ENCODE measurements around the gene TOMM40. TPM values are rescaled to one million over a fixed set of nuclear protein-coding genes. Genes with fewer than 3 reads are reported as not detected.
A peak's percentile ranks its signal among the peaks of the same experiment; 100 is the strongest.

The TOMM40 gene
- total RNA-seq, 1 donor from 2014 or later, result 65.3 TPM

DNA sequence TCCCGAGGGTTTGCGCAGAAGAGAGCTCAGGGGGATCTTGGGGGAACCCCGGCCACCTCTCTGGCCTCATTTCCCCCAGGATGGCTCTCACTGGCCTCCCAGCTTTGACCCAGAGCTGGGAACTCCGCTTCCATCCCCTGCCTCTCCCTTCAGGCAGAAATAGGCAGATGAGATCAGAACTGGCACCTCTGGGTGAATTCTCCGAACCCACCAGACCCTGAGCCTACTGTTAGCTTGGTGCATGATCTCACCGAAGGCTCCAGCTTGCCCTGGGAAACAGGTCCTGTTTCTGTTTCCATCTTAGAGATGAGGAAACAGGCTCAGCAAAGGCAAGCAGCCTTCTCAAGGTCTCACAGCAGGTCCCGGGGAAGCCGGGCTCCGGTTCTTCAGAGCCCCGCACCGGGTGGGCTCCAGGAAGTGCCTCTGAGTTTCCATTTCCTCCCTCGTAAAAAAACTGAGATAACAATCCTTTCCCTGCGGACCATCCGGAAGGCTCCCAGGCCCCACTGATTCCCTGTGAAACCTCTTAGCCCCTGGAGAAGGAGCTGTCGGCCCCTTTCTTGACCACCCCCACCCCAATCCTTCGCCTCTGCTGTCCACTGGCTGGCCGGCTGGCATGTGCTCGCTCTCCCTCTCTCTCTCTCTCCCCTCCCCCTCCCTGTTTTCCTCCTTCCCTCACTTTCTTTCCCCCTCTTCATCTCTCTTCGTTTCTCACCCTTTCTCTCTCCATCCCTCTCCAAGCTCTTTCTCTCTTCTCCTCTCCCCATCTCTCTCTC is 42.8 kb upstream of the TOMM40 start:
- DNase-seq (ENCODE audit: low read depth), result peak; percentile 55
- Histone ChIP-seq H3K36me3 (ENCODE audit: control insufficient read depth, insufficient read depth, low read length) (peaks cover 2% of the 10 kb centered on the region), H3K4me3 (ENCODE audit: low read depth, low read length) (peak overlapping the region; percentile 83), H3K27me3 (ENCODE audit: control insufficient read depth, insufficient read depth, low read length) (no peaks in the 10 kb centered on the region)
- TF ChIP-seq CTCF (IDR thresholded peaks at IDR 0.05; ENCODE audit: insufficient read depth, low read length, poor library complexity, severe bottlenecking), result peak; percentile 4

DNA sequence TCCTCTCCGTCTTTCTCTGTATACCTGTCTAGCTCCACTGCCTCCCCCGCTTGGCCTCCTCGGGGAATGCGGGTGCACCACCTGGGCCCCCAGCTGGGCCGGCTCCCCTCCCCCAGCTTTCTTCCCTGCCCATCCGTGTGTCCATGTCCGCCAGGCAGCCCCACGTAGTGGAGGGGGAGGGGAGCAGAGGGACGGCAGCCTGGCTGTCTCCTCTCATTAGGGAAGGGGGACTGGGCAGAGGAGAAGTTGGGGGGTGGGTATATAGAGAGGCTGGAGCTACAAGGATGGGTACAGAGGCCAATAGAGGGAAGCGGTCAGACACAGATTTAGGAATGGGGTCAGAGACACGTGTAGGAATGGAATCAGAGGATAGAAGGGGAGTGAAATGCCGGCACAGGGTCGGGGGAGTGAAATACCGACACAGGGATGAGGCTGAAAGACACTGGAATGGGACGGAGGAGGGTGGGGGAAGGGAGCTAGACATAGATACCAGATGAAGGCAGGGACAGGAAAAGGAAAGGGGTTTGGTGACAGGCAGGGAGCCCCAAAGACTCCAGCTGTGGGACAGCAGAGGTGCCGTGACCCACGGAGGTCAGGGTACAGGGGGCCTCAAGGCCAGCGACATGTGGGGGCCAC is 42.1 kb upstream of the TOMM40 start:
- H3K4me3 ChIP-seq (ENCODE audit: low read depth, low read length), result peak overlapping the region; percentile 83
- no peak for TF ChIP-seq CTCF (IDR thresholded peaks at IDR 0.05; ENCODE audit: insufficient read depth, low read length, poor library complexity, severe bottlenecking)
- no peak for DNase-seq (ENCODE audit: low read depth)
- H3K27me3 ChIP-seq (ENCODE audit: control insufficient read depth, insufficient read depth, low read length), result no peaks in the 10 kb centered on the region
- peaks cover 2% of the 10 kb centered on the region for H3K36me3 ChIP-seq (ENCODE audit: control insufficient read depth, insufficient read depth, low read length)

- no peak for TF ChIP-seq CTCF (IDR thresholded peaks at IDR 0.05; ENCODE audit: insufficient read depth, low read length, poor library complexity, severe bottlenecking)
- Histone ChIP-seq H3K36me3 (ENCODE audit: control insufficient read depth, insufficient read depth, low read length) (peaks cover 2% of the 10 kb centered on the region), H3K4me3 (ENCODE audit: low read depth, low read length) (no peak overlapping the region), H3K27me3 (ENCODE audit: control insufficient read depth, insufficient read depth, low read length) (no peaks in the 10 kb centered on the region)
- DNase-seq (ENCODE audit: low read depth), result no peak
These were observed 40.4 kb upstream of the TOMM40 start for GRCh38 chr19:44850641-44851109.

GRCh38 chr19:44851427-44851826 is 39.6 kb upstream of the TOMM40 start:
- Histone ChIP-seq H3K27me3 (ENCODE audit: control insufficient read depth, insufficient read depth, low read length) (no peaks in the 10 kb centered on the region), H3K36me3 (ENCODE audit: control insufficient read depth, insufficient read depth, low read length) (peaks cover 2% of the 10 kb centered on the region), H3K4me3 (ENCODE audit: low read depth, low read length) (no peak overlapping the region)
- DNase-seq (ENCODE audit: low read depth), result no peak
- no peak for TF ChIP-seq CTCF (IDR thresholded peaks at IDR 0.05; ENCODE audit: insufficient read depth, low read length, poor library complexity, severe bottlenecking)

DNA sequence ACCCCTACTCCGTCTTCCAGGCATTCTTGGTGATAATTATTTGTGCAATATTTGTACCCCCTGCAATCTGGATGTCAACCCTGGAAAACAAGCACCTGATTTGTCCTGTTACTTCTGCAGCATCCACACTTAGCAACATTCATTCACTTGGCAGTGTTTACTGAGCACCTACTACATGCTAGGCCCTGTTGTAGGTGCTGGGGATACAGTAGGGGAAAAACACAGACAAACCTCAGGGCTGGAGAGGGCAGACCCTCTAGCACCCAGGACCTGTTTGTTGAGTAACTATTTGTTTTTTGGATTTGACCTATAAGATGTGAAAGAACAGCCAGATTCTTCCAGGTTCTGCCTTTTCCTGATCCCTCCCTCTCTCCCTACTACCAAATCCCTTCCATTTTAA is 35.4 kb upstream of the TOMM40 start:
- no peak for TF ChIP-seq CTCF (IDR thresholded peaks at IDR 0.05; ENCODE audit: insufficient read depth, low read length, poor library complexity, severe bottlenecking)
- H3K36me3 ChIP-seq (ENCODE audit: control insufficient read depth, insufficient read depth, low read length), result peaks cover 3% of the 10 kb centered on the region
- no peak overlapping the region for H3K4me3 ChIP-seq (ENCODE audit: low read depth, low read length)
- DNase-seq (ENCODE audit: low read depth), result no peak
- no peaks in the 10 kb centered on the region for H3K27me3 ChIP-seq (ENCODE audit: control insufficient read depth, insufficient read depth, low read length)
